GM12875 (cell line): Measurements from ENCODE around the gene ZBTB47.

Experiments used
- H3K4me3 ChIP-seq: one replicate; pipeline ENCODE4 v1.5.1; 2011; ENCODE audit warnings: low read depth, low read length, control low read depth
- CTCF ChIP-seq: IDR thresholded peaks from 2 replicates; pipeline ENCODE4 v1.5.1; 2011; ENCODE audit warnings: low read depth, mild to moderate bottlenecking, control low read depth, inconsistent platforms, low read length, moderate library complexity, borderline replicate concordance; ENCODE audit not compliant: insufficient read depth

Gene ZBTB47

GRCh38 chr3:42703695-42704025 is 50.2 kb downstream of the ZBTB47 start:
- no peak overlapping the region for H3K4me3 ChIP-seq
- TF ChIP-seq CTCF = no peak

GRCh38 chr3:42704136-42704841 is 50.8 kb downstream of the ZBTB47 start:
- TF ChIP-seq CTCF = no peak
- no peak overlapping the region for H3K4me3 ChIP-seq

GRCh38 chr3:42705058-42705767 is 51.7 kb downstream of the ZBTB47 start:
- no peak overlapping the region for H3K4me3 ChIP-seq
- no peak for TF ChIP-seq CTCF

- no peak for TF ChIP-seq CTCF
- no peak overlapping the region for H3K4me3 ChIP-seq
Observed at GRCh38 chr3:42705962-42706585, 52.6 kb downstream of the ZBTB47 start.

- no peak for TF ChIP-seq CTCF
- no peak overlapping the region for H3K4me3 ChIP-seq
Observed at GRCh38 chr3:42706721-42707619, 53.5 kb downstream of the ZBTB47 start.

GRCh38 chr3:42707620-42708355 is 54.3 kb downstream of the ZBTB47 start:
- H3K4me3 ChIP-seq = no peak overlapping the region
- TF ChIP-seq CTCF = no peak
